Stimulated activated CD8-positive, alpha-beta memory T cell treated with anti-CD3 and anti-CD28 coated beads, Interleukin-12 subunit alpha, Interleukin-12 subunit beta, amount 100 ng/mL, for 24 hours (primary cell): ENCODE results near the gene MCTP2.
"Not testable (repeated sequence)": the region's sequence is repeated elsewhere in the genome, so short reads cannot be mapped to it uniquely, and the experiment has no call there.

Source experiments
- DNase-seq: peaks from one replicate; pipeline ENCODE4 v3.0.0-alpha.2; 2020; ENCODE audit errors: extremely low read depth

The MCTP2 gene

GRCh38 chr15:94235041-94235440, 3.7 kb downstream of the MCTP2 start:
- DNase-seq = no peak

- no peak for DNase-seq
These were observed 4.3 kb downstream of the MCTP2 start for GRCh38 chr15:94235646-94236045.

- DNase-seq = no peak
These were observed 5.2 kb downstream of the MCTP2 start for GRCh38 chr15:94236608-94237007.

GRCh38 chr15:94237903-94238302, 6.5 kb downstream of the MCTP2 start:
- no peak for DNase-seq

GRCh38 chr15:94238539-94239118, 7.3 kb downstream of the MCTP2 start:
- DNase-seq = no peak

- no peak for DNase-seq
These were observed 8.1 kb downstream of the MCTP2 start for GRCh38 chr15:94239474-94239873.

- DNase-seq = no peak
These were observed 9.1 kb downstream of the MCTP2 start for GRCh38 chr15:94240480-94240879.

GRCh38 chr15:94242257-94242656, 10.9 kb downstream of the MCTP2 start:
- DNase-seq = no peak

- DNase-seq = not testable (repeated sequence)
These were observed 11.6 kb downstream of the MCTP2 start for GRCh38 chr15:94243003-94243402.

GRCh38 chr15:94243418-94243817, 12.1 kb downstream of the MCTP2 start:
- no peak for DNase-seq

- DNase-seq = no peak
These were observed 14.7 kb downstream of the MCTP2 start for GRCh38 chr15:94246016-94246415.

GRCh38 chr15:94247789-94248638, 16.7 kb downstream of the MCTP2 start:
- DNase-seq = no peak

- no peak for DNase-seq
These were observed 19.4 kb downstream of the MCTP2 start for GRCh38 chr15:94250801-94251200.

GRCh38 chr15:94252223-94252766, 20.9 kb downstream of the MCTP2 start:
- no peak for DNase-seq

- DNase-seq = no peak
These were observed 21.6 kb downstream of the MCTP2 start for GRCh38 chr15:94252906-94253491.

GRCh38 chr15:94253742-94254141, 22.4 kb downstream of the MCTP2 start:
- no peak for DNase-seq

- no peak for DNase-seq
These were observed 24.2 kb downstream of the MCTP2 start for GRCh38 chr15:94255540-94255939.

GRCh38 chr15:94256511-94256910, 25.1 kb downstream of the MCTP2 start:
- no peak for DNase-seq

GRCh38 chr15:94257776-94258175, 26.4 kb downstream of the MCTP2 start:
- DNase-seq = not testable (repeated sequence)

GRCh38 chr15:94258246-94258645, 26.9 kb downstream of the MCTP2 start:
- DNase-seq = no peak

GRCh38 chr15:94259121-94259751, 27.9 kb downstream of the MCTP2 start:
- no peak for DNase-seq

- no peak for DNase-seq
These were observed 28.5 kb downstream of the MCTP2 start for GRCh38 chr15:94259863-94260262.
